ENCODE measurements around the gene CHMP1A. TPM values are rescaled to one million over a fixed set of nuclear protein-coding genes. Genes with fewer than 3 reads are reported as not detected.

Gene CHMP1A
- total RNA-seq, 1 experiment from 2014 or later = 151 TPM

GRCh38 chr16:89705006-89705405 lies 47.5 kb upstream of the CHMP1A start:
- BruUV-seq (replicated peaks) = no TSS peak
- H3K9me3 ChIP-seq (ENCODE audit: insufficient read depth, low read depth) = no peaks in the 10 kb centered on the region
- peaks cover 29% of the 10 kb centered on the region; the same call in 1 of the 2 replicates for H3F3A ChIP-seq (ENCODE audit: insufficient read depth, low read depth)
- H2AFZ ChIP-seq = no peak overlapping the region
- intact Hi-C loops (cut with micrococcal nuclease; ENCODE audit: unreplicated experiment) = loop anchor here (10.0 kb wide), 1 partner anchor 460 kb away; no protein-coding TSS in a partner anchor
- H3K36me3 ChIP-seq (ENCODE audit: low read depth) = no peaks in the 10 kb centered on the region
- POLR2A ChIA-PET (ENCODE audit: unreplicated experiment) = interaction anchor here (0.6 kb wide), 1 partner anchor 43 kb away, joined by 7 read pairs; no protein-coding TSS in a partner anchor
- CTCF ChIA-PET = no interaction called here
- H3K4me3 ChIP-seq = no peak overlapping the region
- DNase-seq = no peak
- no peak overlapping the region for H3K27ac ChIP-seq
- H3K9me2 ChIP-seq (ENCODE audit: insufficient read depth) = no peaks in the 10 kb centered on the region
- TF ChIP-seq CTCF (conservative IDR thresholded peaks at IDR 0.05) (no peak), EZH2 (IDR thresholded peaks at IDR 0.05; ENCODE audit: low read depth) (no peak)
- H3K27me3 ChIP-seq (ENCODE audit: insufficient read depth, low read depth) = no peaks in the 10 kb centered on the region
- H4K20me1 ChIP-seq (ENCODE audit: insufficient read depth) = no peaks in the 10 kb centered on the region
- no peaks in the 10 kb centered on the region for H3K79me2 ChIP-seq (ENCODE audit: low read depth)
- no peaks in the 10 kb centered on the region; the same call in 1 of the 2 replicates for H3K4me1 ChIP-seq (replicated peaks; ENCODE audit: insufficient read depth)
- H3K4me2 ChIP-seq = no peak overlapping the region

DNA sequence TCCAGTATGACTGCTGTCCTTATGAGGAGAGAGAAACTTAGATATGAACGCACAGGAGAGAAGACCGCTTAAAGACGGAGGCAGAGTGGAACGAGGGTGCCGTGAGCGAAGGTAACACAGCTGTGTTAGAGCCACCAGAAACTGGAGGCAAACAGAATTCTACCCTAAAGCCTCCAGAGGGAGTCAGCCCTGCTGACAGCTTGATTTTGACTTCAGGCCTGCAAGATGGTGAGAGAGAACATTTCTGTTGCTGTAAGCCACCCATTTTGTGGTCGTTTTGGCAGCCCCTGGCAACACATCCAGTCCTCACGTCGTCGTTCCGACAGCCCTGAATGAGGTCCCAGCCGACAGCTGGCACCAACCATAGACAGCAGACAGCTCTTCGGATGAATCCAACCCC lies 46.8 kb upstream of the CHMP1A start:
- no peaks in the 10 kb centered on the region for H3K9me2 ChIP-seq (ENCODE audit: insufficient read depth)
- H2AFZ ChIP-seq = no peak overlapping the region
- H3K4me2 ChIP-seq = no peak overlapping the region
- DNase-seq = no peak
- CTCF ChIA-PET = interaction anchor here (0.6 kb wide), 1 partner anchor 168 kb away, joined by 8 read pairs; no protein-coding TSS in a partner anchor
- H3K27ac ChIP-seq = no peak overlapping the region
- intact Hi-C loops (cut with micrococcal nuclease; ENCODE audit: unreplicated experiment) = loop anchor here (5.0 to 10.0 kb wide), 4 partner anchors 132 to 459 kb away; partner anchors contain the start of gene TUBB3
- no TSS peak for BruUV-seq (replicated peaks)
- no peaks in the 10 kb centered on the region for H3K9me3 ChIP-seq (ENCODE audit: insufficient read depth, low read depth)
- H3K4me1 ChIP-seq (replicated peaks; ENCODE audit: insufficient read depth) = peaks cover 5% of the 10 kb centered on the region; the same call in 1 of the 2 replicates
- no peak overlapping the region for H3K4me3 ChIP-seq
- H3K79me2 ChIP-seq (ENCODE audit: low read depth) = no peaks in the 10 kb centered on the region
- H3K36me3 ChIP-seq (ENCODE audit: low read depth) = no peaks in the 10 kb centered on the region
- H3F3A ChIP-seq (ENCODE audit: insufficient read depth, low read depth) = peaks cover 34% of the 10 kb centered on the region; the same call in 1 of the 2 replicates
- H3K27me3 ChIP-seq (ENCODE audit: insufficient read depth, low read depth) = no peaks in the 10 kb centered on the region
- peaks cover 6% of the 10 kb centered on the region for H4K20me1 ChIP-seq (ENCODE audit: insufficient read depth)
- POLR2A ChIA-PET (ENCODE audit: unreplicated experiment) = interaction anchor here (0.6 kb wide), 1 partner anchor 169 kb away, joined by 16 read pairs; the partner anchor contains the start of gene TCF25
- TF ChIP-seq CTCF (conservative IDR thresholded peaks at IDR 0.05) (no peak), EZH2 (IDR thresholded peaks at IDR 0.05; ENCODE audit: low read depth) (no peak)

GRCh38 chr16:89701425-89702406 lies 44.2 kb upstream of the CHMP1A start, which contains the start of gene SPATA2L:
SPATA2L (minus strand) TSS chr16:89701705; CDS start chr16:89701232, 473 bp downstream.
- Histone ChIP-seq H3K9me3 (ENCODE audit: insufficient read depth, low read depth) (no peaks in the 10 kb centered on the region), H3K36me3 (ENCODE audit: low read depth) (no peaks in the 10 kb centered on the region), H3K9me2 (ENCODE audit: insufficient read depth) (no peaks in the 10 kb centered on the region), H3K27me3 (ENCODE audit: insufficient read depth, low read depth) (no peaks in the 10 kb centered on the region), H4K20me1 (ENCODE audit: insufficient read depth) (peaks cover 17% of the 10 kb centered on the region), H3K4me2 (peak within 1 kb of the TSS; percentile 96), H3K4me1 (replicated peaks; ENCODE audit: insufficient read depth) (peaks cover 5% of the 10 kb centered on the region; the same call in 1 of the 2 replicates), H3F3A (ENCODE audit: insufficient read depth, low read depth) (peaks cover 32% of the 10 kb centered on the region; the same call in 1 of the 2 replicates), H2AFZ (peak within 1 kb of the TSS; percentile 71), H3K4me3 (peak within 1 kb of the TSS; percentile 67), H3K27ac (peak within 1 kb of the TSS; percentile 29; the same call in 1 of the 2 replicates), H3K79me2 (ENCODE audit: low read depth) (no peaks in the 10 kb centered on the region)
- intact Hi-C loops (cut with micrococcal nuclease; ENCODE audit: unreplicated experiment) = loop anchor here (2.0 to 10.0 kb wide), 5 partner anchors 129 to 457 kb away; partner anchors contain the start of gene TUBB3
- BruUV-seq (replicated peaks) = no TSS peak
- no peak for TF ChIP-seq CTCF (conservative IDR thresholded peaks at IDR 0.05)
- TF ChIP-seq EZH2 (IDR thresholded peaks at IDR 0.05; ENCODE audit: low read depth) = no peak
- ChIA-PET POLR2A (ENCODE audit: unreplicated experiment) (interaction anchor here (0.6 kb wide), 1 partner anchor 30 kb away, joined by 8 read pairs; no protein-coding TSS in a partner anchor), CTCF (interaction anchor here (1.6 to 2.0 kb wide), 2 partner anchors 160 to 171 kb away, joined by 6 to 7 read pairs; partner anchors contain the start of gene TCF25)
- DNase-seq = peak; percentile 87 to 99
